Measurements from ENCODE around the gene FKBP1A. TPM values are rescaled to one million over a fixed set of nuclear protein-coding genes. Genes with fewer than 3 reads are reported as not detected.

Gene FKBP1A
- total and polyA plus RNA-seq, 8 donors = 33.0 to 283 (median 149) TPM

GRCh38 chr20:1373614-1374013, 19.2 kb downstream of the FKBP1A start:
- peak in 1 of 2 donors; percentile 42 for DNase-seq
- TF ChIP-seq EP300 (IDR thresholded peaks at IDR 0.05) = no peak
- peak in 1 of 3 donors; percentile 5 for TF ChIP-seq POLR2AphosphoS5 (IDR thresholded peaks at IDR 0.05)
- Histone ChIP-seq H3K9me3 (no peaks in the 10 kb centered on the region), H3K27ac (peak overlapping the region in 3 of 5 donors; percentile 25 to 35 (median 30)), H3K4me1 (peaks cover 41 to 96% (median 67%) of the 10 kb centered on the region in 4 donors), H3K4me3 (no peak overlapping the region), H3K27me3 (no peaks in the 10 kb centered on the region), H3K36me3 (peaks cover 3 to 66% (median 55%) of the 10 kb centered on the region in 4 donors)
- 25 to 45% (median 41%) methylated on average over 4 of the region's 4 CpGs for WGBS, 5 donors
- intact Hi-C loops (cut with DNase I; ENCODE audit: low total_unique reads) = no loop called here

- WGBS, 5 donors = 88 to 94% (median 90%) methylated on average over 3 of the region's 3 CpGs
- DNase-seq = no peak
- intact Hi-C loops (cut with DNase I; ENCODE audit: low total_unique reads) = no loop called here
- H3K9me3 ChIP-seq = no peaks in the 10 kb centered on the region
- no peak for TF ChIP-seq EP300 (IDR thresholded peaks at IDR 0.05)
- no peak for TF ChIP-seq POLR2AphosphoS5 (IDR thresholded peaks at IDR 0.05)
- TF ChIP-seq POLR2A (IDR thresholded peaks at IDR 0.05) = no peak
- TF ChIP-seq CTCF (IDR thresholded peaks at IDR 0.05) = no peak
- H3K4me1 ChIP-seq = peaks cover 35 to 94% (median 63%) of the 10 kb centered on the region in 4 donors
- no peaks in the 10 kb centered on the region for H3K27me3 ChIP-seq
- peak overlapping the region in 4 of 5 donors; percentile 15 to 35 (median 28) for H3K27ac ChIP-seq
- no peak overlapping the region for H3K4me3 ChIP-seq
- H3K36me3 ChIP-seq = peaks cover 4 to 72% (median 60%) of the 10 kb centered on the region in 4 donors
Measured at GRCh38 chr20:1373036-1373435, 19.8 kb downstream of the FKBP1A start.

GRCh38 chr20:1371830-1372539, 20.9 kb downstream of the FKBP1A start:
- no peaks in the 10 kb centered on the region for H3K27me3 ChIP-seq
- intact Hi-C loops (cut with DNase I; ENCODE audit: low total_unique reads) = no loop called here
- WGBS, 5 donors = 80 to 92% (median 84%) methylated on average over 4 to 5 of the region's 5 CpGs
- peak overlapping the region in 3 of 5 donors; percentile 47 to 65 (median 54) for H3K27ac ChIP-seq
- no peaks in the 10 kb centered on the region for H3K9me3 ChIP-seq
- DNase-seq = no peak
- TF ChIP-seq EP300 (IDR thresholded peaks at IDR 0.05) (no peak), POLR2A (IDR thresholded peaks at IDR 0.05) (no peak), CTCF (IDR thresholded peaks at IDR 0.05) (no peak), POLR2AphosphoS5 (IDR thresholded peaks at IDR 0.05) (no peak)
- peaks cover 10 to 82% (median 71%) of the 10 kb centered on the region in 4 donors for H3K36me3 ChIP-seq
- peaks cover 27 to 85% (median 52%) of the 10 kb centered on the region in 4 donors for H3K4me1 ChIP-seq
- H3K4me3 ChIP-seq = no peak overlapping the region

GRCh38 chr20:1371202-1371782, 21.6 kb downstream of the FKBP1A start:
- no peak for TF ChIP-seq EP300 (IDR thresholded peaks at IDR 0.05)
- TF ChIP-seq CTCF (IDR thresholded peaks at IDR 0.05) = no peak
- no peak for TF ChIP-seq POLR2AphosphoS5 (IDR thresholded peaks at IDR 0.05)
- TF ChIP-seq POLR2A (IDR thresholded peaks at IDR 0.05) = no peak
- intact Hi-C loops (cut with DNase I; ENCODE audit: low total_unique reads) = no loop called here
- Histone ChIP-seq H3K4me3 (no peak overlapping the region), H3K27ac (peak overlapping the region in 4 of 5 donors; percentile 46 to 65 (median 50)), H3K36me3 (peaks cover 10 to 84% (median 71%) of the 10 kb centered on the region in 4 donors), H3K9me3 (no peaks in the 10 kb centered on the region), H3K27me3 (no peaks in the 10 kb centered on the region), H3K4me1 (peaks cover 27 to 83% (median 50%) of the 10 kb centered on the region in 4 donors)
- no peak for DNase-seq
- WGBS, 5 donors = 72 to 81% (median 78%) methylated on average over 3 of the region's 3 CpGs

Data from stomach (tissue), 9 donors.